Endothelial cell of umbilical vein (primary cell): ENCODE data around the gene EHBP1L1.

Source experiments
- EZH2 ChIP-seq: IDR thresholded peaks from 2 replicates; pipeline ENCODE4 v1.6.1; 2012; ENCODE audit warnings: borderline replicate concordance, low read depth, mild to moderate bottlenecking, moderate library complexity, low read length, inconsistent platforms; ENCODE audit not compliant: severe bottlenecking
- POLR2A ChIP-seq: IDR thresholded peaks from 2 replicates; pipeline ENCODE4 v1.6.1; 2012; ENCODE audit warnings: low read depth, mild to moderate bottlenecking, control low read depth, low read length
- POLR2AphosphoS5 ChIP-seq: IDR thresholded peaks from 2 replicates; pipeline ENCODE4 v1.6.1; 2012; ENCODE audit warnings: low read depth, mild to moderate bottlenecking, control low read depth, low read length, moderate library complexity; ENCODE audit not compliant: insufficient read depth
- TF ChIP-seq, protein P1 (sequence below), 2 donors: IDR thresholded peaks; 1 replicate in 1 of 2; 2 replicates in 1 of 2; pipeline ENCODE4 v1.5.1; 2011; ENCODE audit warnings: low read length in 2 of 2, mild to moderate bottlenecking in 2 of 2, moderate library complexity in 2 of 2, control low read depth in 1 of 2, inconsistent platforms in 1 of 2, low read depth in 1 of 2; ENCODE audit not compliant: insufficient read depth in 1 of 2; ENCODE audit errors: extremely low read depth in 1 of 2
- TF ChIP-seq, protein P2 (sequence below): IDR thresholded peaks from 2 replicates; pipeline ENCODE4 v1.6.1; 2011; ENCODE audit not compliant: insufficient read depth, insufficient read length

DNA sequence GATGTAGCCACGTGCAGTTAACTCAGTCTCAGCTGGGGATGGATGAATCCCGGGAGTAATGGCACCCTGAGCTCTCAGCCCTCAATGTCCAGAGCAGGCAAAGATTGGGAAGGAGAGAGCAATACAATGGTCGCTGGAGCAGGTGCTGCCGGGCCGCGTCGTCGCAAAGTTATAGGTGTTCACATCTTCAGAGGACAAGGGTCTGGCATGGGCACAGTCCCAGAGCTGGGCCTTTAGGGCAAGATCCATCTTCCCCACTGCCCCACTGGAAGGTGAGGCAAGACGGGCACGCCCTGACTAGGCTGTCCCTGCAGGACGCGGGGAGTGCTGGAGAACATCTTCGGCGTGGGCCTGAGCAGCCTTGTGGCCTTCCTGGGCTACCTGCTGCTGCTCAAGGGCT lies 47.3 kb downstream of the EHBP1L1 start:
- TF ChIP-seq POLR2A (no peak), EZH2 (no peak), POLR2AphosphoS5 (no peak)
- TF ChIP-seq, protein P1, sequence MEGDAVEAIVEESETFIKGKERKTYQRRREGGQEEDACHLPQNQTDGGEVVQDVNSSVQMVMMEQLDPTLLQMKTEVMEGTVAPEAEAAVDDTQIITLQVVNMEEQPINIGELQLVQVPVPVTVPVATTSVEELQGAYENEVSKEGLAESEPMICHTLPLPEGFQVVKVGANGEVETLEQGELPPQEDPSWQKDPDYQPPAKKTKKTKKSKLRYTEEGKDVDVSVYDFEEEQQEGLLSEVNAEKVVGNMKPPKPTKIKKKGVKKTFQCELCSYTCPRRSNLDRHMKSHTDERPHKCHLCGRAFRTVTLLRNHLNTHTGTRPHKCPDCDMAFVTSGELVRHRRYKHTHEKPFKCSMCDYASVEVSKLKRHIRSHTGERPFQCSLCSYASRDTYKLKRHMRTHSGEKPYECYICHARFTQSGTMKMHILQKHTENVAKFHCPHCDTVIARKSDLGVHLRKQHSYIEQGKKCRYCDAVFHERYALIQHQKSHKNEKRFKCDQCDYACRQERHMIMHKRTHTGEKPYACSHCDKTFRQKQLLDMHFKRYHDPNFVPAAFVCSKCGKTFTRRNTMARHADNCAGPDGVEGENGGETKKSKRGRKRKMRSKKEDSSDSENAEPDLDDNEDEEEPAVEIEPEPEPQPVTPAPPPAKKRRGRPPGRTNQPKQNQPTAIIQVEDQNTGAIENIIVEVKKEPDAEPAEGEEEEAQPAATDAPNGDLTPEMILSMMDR (IDR thresholded peaks at IDR 0.05; ENCODE audit: extremely low read depth in 1 of 2, insufficient read depth in 1 of 2, low read depth in 1 of 2, low read length in 2 of 2), result no peak
- TF ChIP-seq, protein P2, sequence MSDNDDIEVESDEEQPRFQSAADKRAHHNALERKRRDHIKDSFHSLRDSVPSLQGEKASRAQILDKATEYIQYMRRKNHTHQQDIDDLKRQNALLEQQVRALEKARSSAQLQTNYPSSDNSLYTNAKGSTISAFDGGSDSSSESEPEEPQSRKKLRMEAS, result no peak
